ENCODE results near the gene STAC2. TPM values are rescaled to one million over a fixed set of nuclear protein-coding genes. Genes with fewer than 3 reads are reported as not detected.
A peak's percentile ranks its signal among the peaks of the same experiment; 100 is the strongest.

Gene STAC2
- total RNA-seq, 2 experiments from 2014 or later: 0.03 TPM; not detected in 1

DNA sequence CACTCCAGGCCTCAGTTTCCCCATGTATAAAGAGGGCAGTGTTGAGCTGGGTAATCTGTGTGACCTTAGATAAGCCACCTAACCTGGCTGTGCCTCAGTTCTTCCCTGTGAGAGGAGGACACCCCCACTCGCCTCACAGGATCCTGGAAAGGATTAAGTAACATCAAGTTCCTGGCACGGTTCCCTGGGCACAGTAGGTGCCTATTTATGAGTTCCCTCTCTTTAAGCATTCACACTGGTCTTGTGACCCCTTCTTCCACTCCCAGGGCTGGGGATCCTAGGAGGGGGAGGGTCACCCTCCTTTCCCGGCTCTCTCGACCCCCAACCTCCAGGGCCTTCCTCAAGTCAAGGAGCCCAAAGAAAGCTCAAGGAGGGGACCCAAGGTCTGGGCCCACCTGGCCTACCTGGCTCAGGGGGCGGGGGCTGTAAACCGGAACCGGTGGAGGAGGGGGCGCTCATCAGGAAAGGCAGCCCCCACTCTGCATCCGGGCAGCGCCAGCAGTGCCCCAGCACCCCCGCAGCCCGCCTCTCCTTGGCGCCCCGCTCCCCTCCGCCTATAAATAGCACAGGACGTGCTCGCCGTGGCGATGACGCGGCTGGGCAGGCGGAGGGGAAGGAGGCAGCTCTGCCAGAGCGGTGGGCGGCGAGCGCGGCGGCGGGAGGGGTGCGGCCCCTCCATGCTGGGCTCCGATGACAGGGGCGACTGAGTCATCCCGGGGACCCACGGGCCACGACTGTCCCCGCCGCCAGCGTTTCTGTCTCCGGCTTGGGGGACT, 16.2 kb downstream of the STAC2 start:
- Histone ChIP-seq H3K4me2 (ENCODE audit: low read length) (peak overlapping the region; percentile 82), H3K9me3 (ENCODE audit: low read length) (no peaks in the 10 kb centered on the region), H3K4me3 (ENCODE audit: low read depth, low read length, poor library complexity, severe bottlenecking) (peak overlapping the region; percentile 51), H4K20me1 (ENCODE audit: insufficient read depth, low read length) (no peaks in the 10 kb centered on the region), H3K9me2 (ENCODE audit: insufficient read depth, low read length) (no peaks in the 10 kb centered on the region), H3K79me2 (ENCODE audit: insufficient read depth, low read depth, low read length) (no peaks in the 10 kb centered on the region), H2AFZ (ENCODE audit: low read length) (peak overlapping the region; percentile 60; the same call in 1 of the 2 replicates), H3K4me1 (ENCODE audit: insufficient read depth, low read length, poor library complexity, severe bottlenecking) (peaks cover 50% of the 10 kb centered on the region), H3K36me3 (ENCODE audit: insufficient read depth, low read length) (peaks cover 12% of the 10 kb centered on the region), H3K27ac (ENCODE audit: low read depth, low read length, poor library complexity, severe bottlenecking) (peak overlapping the region; percentile 93)
- CTCF ChIA-PET (ENCODE audit: unreplicated experiment): interaction anchor here (0.5 to 5.3 kb wide), 4 partner anchors 22 to 33 kb away, joined by 4 to 45 read pairs (median 28); no protein-coding TSS in a partner anchor
- intact Hi-C loops (cut with micrococcal nuclease; ENCODE audit: unreplicated experiment): loop anchor here (5.0 kb wide), 1 partner anchor 338 kb away; no protein-coding TSS in a partner anchor
- POLR2A ChIA-PET: interaction anchor here (0.5 to 4.2 kb wide), 8 partner anchors 8 to 68 kb away, joined by 3 to 23 read pairs (median 7); partner anchors contain the start of gene RPL19
- no peak for TF ChIP-seq EZH2phosphoT487 (IDR thresholded peaks at IDR 0.05; ENCODE audit: borderline replicate concordance, low read depth, low read length)
- TF ChIP-seq, protein P1, sequence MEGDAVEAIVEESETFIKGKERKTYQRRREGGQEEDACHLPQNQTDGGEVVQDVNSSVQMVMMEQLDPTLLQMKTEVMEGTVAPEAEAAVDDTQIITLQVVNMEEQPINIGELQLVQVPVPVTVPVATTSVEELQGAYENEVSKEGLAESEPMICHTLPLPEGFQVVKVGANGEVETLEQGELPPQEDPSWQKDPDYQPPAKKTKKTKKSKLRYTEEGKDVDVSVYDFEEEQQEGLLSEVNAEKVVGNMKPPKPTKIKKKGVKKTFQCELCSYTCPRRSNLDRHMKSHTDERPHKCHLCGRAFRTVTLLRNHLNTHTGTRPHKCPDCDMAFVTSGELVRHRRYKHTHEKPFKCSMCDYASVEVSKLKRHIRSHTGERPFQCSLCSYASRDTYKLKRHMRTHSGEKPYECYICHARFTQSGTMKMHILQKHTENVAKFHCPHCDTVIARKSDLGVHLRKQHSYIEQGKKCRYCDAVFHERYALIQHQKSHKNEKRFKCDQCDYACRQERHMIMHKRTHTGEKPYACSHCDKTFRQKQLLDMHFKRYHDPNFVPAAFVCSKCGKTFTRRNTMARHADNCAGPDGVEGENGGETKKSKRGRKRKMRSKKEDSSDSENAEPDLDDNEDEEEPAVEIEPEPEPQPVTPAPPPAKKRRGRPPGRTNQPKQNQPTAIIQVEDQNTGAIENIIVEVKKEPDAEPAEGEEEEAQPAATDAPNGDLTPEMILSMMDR (conservative IDR thresholded peaks at IDR 0.05; ENCODE audit: low read length): 0 out of 2 replicates have a peak, but pooled peaks have one; percentile 22
- DNase-seq (ENCODE audit: low spot score): peak; percentile 70
- no TSS peak for BruUV-seq (replicated peaks)

DNA sequence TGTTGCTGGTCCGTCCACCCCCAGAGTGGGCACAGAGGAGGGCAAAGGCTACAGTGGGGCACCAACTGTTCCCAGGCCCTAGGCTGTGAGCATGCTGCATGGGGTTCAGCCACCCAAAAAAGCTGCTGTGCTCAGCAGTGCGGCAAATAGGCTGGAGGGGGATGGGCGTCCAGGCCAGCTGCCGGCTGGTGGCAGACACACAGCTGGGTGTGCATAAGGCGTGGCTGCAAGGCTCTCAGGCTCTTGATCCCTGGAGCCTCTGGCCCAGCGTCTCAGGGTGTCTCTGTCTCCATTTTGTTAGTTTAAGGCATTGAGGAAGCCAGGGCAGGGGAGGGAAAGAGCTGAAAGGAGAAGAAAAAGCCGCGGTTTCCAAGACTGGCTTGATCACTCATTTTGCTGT, 16.9 kb downstream of the STAC2 start:
- Histone ChIP-seq H3K27ac (ENCODE audit: low read depth, low read length, poor library complexity, severe bottlenecking) (peak overlapping the region; percentile 93), H3K4me1 (ENCODE audit: insufficient read depth, low read length, poor library complexity, severe bottlenecking) (peaks cover 56% of the 10 kb centered on the region), H2AFZ (ENCODE audit: low read length) (peak overlapping the region; percentile 60; the same call in 1 of the 2 replicates), H3K79me2 (ENCODE audit: insufficient read depth, low read depth, low read length) (no peaks in the 10 kb centered on the region), H3K36me3 (ENCODE audit: insufficient read depth, low read length) (peaks cover 18% of the 10 kb centered on the region), H3K9me3 (ENCODE audit: low read length) (no peaks in the 10 kb centered on the region), H3K4me2 (ENCODE audit: low read length) (peak overlapping the region; percentile 82), H3K9me2 (ENCODE audit: insufficient read depth, low read length) (no peaks in the 10 kb centered on the region), H3K4me3 (ENCODE audit: low read depth, low read length, poor library complexity, severe bottlenecking) (peak overlapping the region; percentile 51), H4K20me1 (ENCODE audit: insufficient read depth, low read length) (0 out of 2 replicates have a peak, but pooled peaks cover under 1% of the 10 kb centered on the region)
- ChIA-PET POLR2A (interaction anchor here (0.5 to 4.2 kb wide), 8 partner anchors 9 to 68 kb away, joined by 3 to 23 read pairs (median 7); partner anchors contain the start of gene RPL19), CTCF (ENCODE audit: unreplicated experiment) (interaction anchor here (0.5 to 5.3 kb wide), 5 partner anchors 23 to 44 kb away, joined by 3 to 45 read pairs (median 23); no protein-coding TSS in a partner anchor)
- peak; percentile 98 for DNase-seq (ENCODE audit: low spot score)
- TF ChIP-seq EZH2phosphoT487 (IDR thresholded peaks at IDR 0.05; ENCODE audit: borderline replicate concordance, low read depth, low read length): no peak
- intact Hi-C loops (cut with micrococcal nuclease; ENCODE audit: unreplicated experiment): loop anchor here (5.0 kb wide), 1 partner anchor 338 kb away; no protein-coding TSS in a partner anchor
- no TSS peak for BruUV-seq (replicated peaks)

DNA sequence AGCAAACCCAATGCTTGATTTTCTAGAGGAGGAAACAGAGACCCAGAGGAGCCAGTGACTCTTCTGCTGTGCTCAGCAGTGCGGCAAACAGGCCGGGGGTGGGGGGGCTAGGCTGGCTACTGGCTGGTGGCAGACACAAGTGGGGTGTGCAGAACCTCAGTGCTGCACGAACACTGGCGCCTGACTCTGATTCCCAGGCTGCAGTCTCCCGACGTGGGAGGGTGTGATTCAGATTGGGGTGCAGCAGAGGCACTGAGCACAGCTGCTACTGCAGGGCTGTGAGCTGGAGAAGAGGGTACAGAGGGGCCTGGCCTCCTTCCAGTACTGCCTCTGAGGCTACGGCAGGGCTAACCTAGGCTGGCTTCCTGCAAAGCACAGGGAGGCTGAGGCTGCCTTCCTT, 17.6 kb downstream of the STAC2 start:
- Histone ChIP-seq H3K9me3 (ENCODE audit: low read length) (no peaks in the 10 kb centered on the region), H4K20me1 (ENCODE audit: insufficient read depth, low read length) (0 out of 2 replicates have a peak, but pooled peaks cover 4% of the 10 kb centered on the region), H3K4me1 (ENCODE audit: insufficient read depth, low read length, poor library complexity, severe bottlenecking) (peaks cover 64% of the 10 kb centered on the region), H3K4me3 (ENCODE audit: low read depth, low read length, poor library complexity, severe bottlenecking) (peak overlapping the region; percentile 51), H3K4me2 (ENCODE audit: low read length) (peak overlapping the region; percentile 82), H2AFZ (ENCODE audit: low read length) (peak overlapping the region; percentile 72; the same call in 1 of the 2 replicates), H3K9me2 (ENCODE audit: insufficient read depth, low read length) (no peaks in the 10 kb centered on the region), H3K79me2 (ENCODE audit: insufficient read depth, low read depth, low read length) (no peaks in the 10 kb centered on the region), H3K36me3 (ENCODE audit: insufficient read depth, low read length) (peaks cover 26% of the 10 kb centered on the region), H3K27ac (ENCODE audit: low read depth, low read length, poor library complexity, severe bottlenecking) (peak overlapping the region; percentile 93)
- TF ChIP-seq, protein P1 (conservative IDR thresholded peaks at IDR 0.05; ENCODE audit: low read length): no peak
- TF ChIP-seq EZH2phosphoT487 (IDR thresholded peaks at IDR 0.05; ENCODE audit: borderline replicate concordance, low read depth, low read length): no peak
- DNase-seq (ENCODE audit: low spot score): peak; percentile 78
- ChIA-PET POLR2A (interaction anchor here (0.6 to 4.2 kb wide), 4 partner anchors 23 to 225 kb away, joined by 3 to 23 read pairs (median 18); no protein-coding TSS in a partner anchor), CTCF (ENCODE audit: unreplicated experiment) (interaction anchor here (0.9 to 5.3 kb wide), 5 partner anchors 23 to 44 kb away, joined by 3 to 45 read pairs (median 23); no protein-coding TSS in a partner anchor)
- no TSS peak for BruUV-seq (replicated peaks)
- intact Hi-C loops (cut with micrococcal nuclease; ENCODE audit: unreplicated experiment): loop anchor here (5.0 kb wide), 1 partner anchor 339 kb away; no protein-coding TSS in a partner anchor

All from OCI-LY7 (cell line).